ENCODE data around the gene ZNF445. TPM values are rescaled to one million over a fixed set of nuclear protein-coding genes. Genes with fewer than 3 reads are reported as not detected.

ZNF445 gene
- total and polyA plus RNA-seq, 9 of the 15 experiments (the other 6 are each of a cell fraction or from before 2014, with no cell fraction given): 1.2 to 26.9 (median 10.6) TPM

GRCh38 chr3:44416031-44417030, 61.1 kb downstream of the ZNF445 start (continued):
- no peak for TF ChIP-seq BRF2 (IDR thresholded peaks at IDR 0.05; ENCODE audit: borderline replicate concordance, insufficient read depth, insufficient read length)
- TF ChIP-seq ZZZ3 (IDR thresholded peaks at IDR 0.05): no peak
- TF ChIP-seq PURB (CRISPR knock-in tag; IDR thresholded peaks at IDR 0.05; ENCODE audit: low read depth): no peak
- no peak for TF ChIP-seq STAT5A (IDR thresholded peaks at IDR 0.05; ENCODE audit: borderline replicate concordance, low read length)
- TF ChIP-seq CHD4 (IDR thresholded peaks at IDR 0.05; ENCODE audit: insufficient read depth, insufficient replicate concordance, low read depth, low read length, poor library complexity, severe bottlenecking): no peak

- H2AFZ ChIP-seq (ENCODE audit: low read depth, low read length): no peak overlapping the region
- no peaks in the 10 kb centered on the region for H4K20me1 ChIP-seq (replicated peaks; ENCODE audit: control insufficient read depth, insufficient read depth, low read length)
- H3K4me3 ChIP-seq: no peak overlapping the region
- intact Hi-C loops (cut with micrococcal nuclease): no loop called here
- ChIA-PET CTCF (ENCODE audit: low intra/inter-chr PET ratio) (interaction anchor here (0.6 kb wide), 1 partner anchor 129 kb away, joined by 3 read pairs; no protein-coding TSS in a partner anchor), POLR2A (interaction anchor here (0.7 kb wide), 1 partner anchor 14 kb away, joined by 4 read pairs; no protein-coding TSS in a partner anchor)
- H3K4me2 ChIP-seq (ENCODE audit: insufficient read depth, low read length): no peak overlapping the region
- in situ Hi-C loops (cut with MboI): no loop called here
- H3K79me2 ChIP-seq (ENCODE audit: control insufficient read depth, insufficient read depth, low read length): no peaks in the 10 kb centered on the region
- H3K4me1 ChIP-seq (replicated peaks in 1 of 2; ENCODE audit: control insufficient read depth in 2 of 2, insufficient read depth in 2 of 2, low read length in 2 of 2): peaks cover 0 to 35% of the 10 kb centered on the region in 2 experiments; a peak in 3 of 5 replicates
- peaks cover 4% of the 10 kb centered on the region; the same call in 1 of the 3 replicates for H3K36me3 ChIP-seq (ENCODE audit: control insufficient read depth, insufficient read depth, low read length)
- no peaks in the 10 kb centered on the region for H3K27me3 ChIP-seq (ENCODE audit: control insufficient read depth in 2 of 2, insufficient read depth in 2 of 2, low read length in 2 of 2)
- DNase-seq (ENCODE audit: extremely low read depth in 1 of 4, low spot score in 3 of 4): no peak
- H3K27ac ChIP-seq (ENCODE audit: extremely low read depth, low read depth, low read length): no peak overlapping the region
- no peak for FAIRE-seq
- 77% methylated on average over 11 of the region's 11 CpGs for WGBS (ENCODE audit: insufficient coverage, low coverage, missing lambda C conversion rate)
- H3K9me3 ChIP-seq (replicated peaks; ENCODE audit: control insufficient read depth, insufficient read depth, low read depth, low read length): no peaks in the 10 kb centered on the region
- peaks cover 9% of the 10 kb centered on the region for H3K9me1 ChIP-seq (ENCODE audit: control insufficient read depth, insufficient read depth, low read length)
- peak overlapping the region in 1 of 2 experiments; percentile 23; a peak in 1 of 4 replicates for H3K9ac ChIP-seq (ENCODE audit: insufficient read depth in 1 of 2, low read depth in 2 of 2, low read length in 2 of 2)
- no peak for ATAC-seq
- no TSS peak for BruUV-seq (replicated peaks)
- TF ChIP-seq PML (IDR thresholded peaks at IDR 0.05; ENCODE audit: low read length) (no peak), CHD1 (IDR thresholded peaks at IDR 0.05; ENCODE audit: low read length) (no peak), CGGBP1 (CRISPR knock-in tag; IDR thresholded peaks at IDR 0.05) (no peak), NR2C2 (CRISPR knock-in tag; IDR thresholded peaks at IDR 0.05) (no peak), NR2C2 (tag; IDR thresholded peaks at IDR 0.05) (no peak), KHSRP (IDR thresholded peaks at IDR 0.05) (no peak), MYBL2 (IDR thresholded peaks at IDR 0.05; ENCODE audit: low read depth) (no peak), MYBL2 (CRISPR knock-in tag; IDR thresholded peaks at IDR 0.05; ENCODE audit: borderline replicate concordance) (no peak), NFATC3 (IDR thresholded peaks at IDR 0.05) (no peak), NFE2L1 (tag; IDR thresholded peaks at IDR 0.05; ENCODE audit: borderline replicate concordance, low read depth) (no peak), GTF3C2 (IDR thresholded peaks at IDR 0.05; ENCODE audit: borderline replicate concordance, extremely low read depth, insufficient read length) (no peak)
These were observed 62.0 kb downstream of the ZNF445 start for GRCh38 chr3:44415421-44415820.

All from K562 (cell line).